H9 (cell line): ENCODE results near the gene RRAD. TPM values are rescaled to one million over a fixed set of nuclear protein-coding genes. Genes with fewer than 3 reads are reported as not detected.

Source experiments
- DNase-seq: peaks from one replicate; pipeline ENCODE4 v3.0.0-alpha.2; 2017
- H2AFZ ChIP-seq: one replicate; pipeline ENCODE4 v1.6.1; 2013; ENCODE audit warnings: mild to moderate bottlenecking, low read length, control low read depth, moderate library complexity
- H2AK5ac ChIP-seq: 2 replicates; pipeline ENCODE4 v1.6.1; 2013; ENCODE audit warnings: low read length, control low read depth, mixed read lengths; ENCODE audit not compliant: insufficient read length
- H2BK120ac ChIP-seq: one replicate; pipeline ENCODE4 v1.6.1; 2013; ENCODE audit warnings: low read depth, mild to moderate bottlenecking, low read length, control low read depth, inconsistent platforms; ENCODE audit not compliant: poor library complexity, severe bottlenecking
- H2BK12ac ChIP-seq: 2 replicates; pipeline ENCODE4 v1.6.1; 2013; ENCODE audit warnings: low read length, control low read depth, mixed read lengths, low read depth; ENCODE audit not compliant: insufficient read length
- H2BK15ac ChIP-seq: 2 replicates; pipeline ENCODE4 v1.6.1; 2013; ENCODE audit warnings: low read depth, low read length, control low read depth
- H2BK20ac ChIP-seq: one replicate; pipeline ENCODE4 v1.6.1; 2013; ENCODE audit warnings: low read depth, mild to moderate bottlenecking, low read length, control low read depth, inconsistent platforms; ENCODE audit not compliant: poor library complexity, severe bottlenecking
- H2BK5ac ChIP-seq: 2 replicates; pipeline ENCODE4 v1.6.1; 2013; ENCODE audit warnings: low read length, control low read depth, mixed read lengths; ENCODE audit not compliant: insufficient read length
- H3K14ac ChIP-seq: 2 replicates; pipeline ENCODE4 v1.6.1; 2013; ENCODE audit warnings: low read length, control low read depth; ENCODE audit not compliant: insufficient read depth
- H3K18ac ChIP-seq: 2 replicates; pipeline ENCODE4 v1.6.1; 2013; ENCODE audit warnings: low read depth, mild to moderate bottlenecking, mixed read lengths, low read length, control low read depth; ENCODE audit not compliant: insufficient read length
- H3K23ac ChIP-seq: 2 replicates; pipeline ENCODE4 v1.6.1; 2013; ENCODE audit warnings: low read length, control low read depth, mixed read lengths, low read depth; ENCODE audit not compliant: insufficient read length
- H3K23me2 ChIP-seq: 2 replicates; pipeline ENCODE4 v1.6.1; 2013; ENCODE audit warnings: low read depth, mild to moderate bottlenecking, mixed read lengths, low read length, control low read depth; ENCODE audit not compliant: insufficient read length, poor library complexity, severe bottlenecking
- H3K27ac ChIP-seq: 2 replicates; pipeline ENCODE4 v1.5.1; 2013; ENCODE audit warnings: low read length, control low read depth, mixed read lengths, low read depth; ENCODE audit not compliant: insufficient read length
- H3K27me3 ChIP-seq: 2 replicates; pipeline ENCODE4 v1.6.1; 2013; ENCODE audit warnings: low read length, control low read depth, inconsistent platforms; ENCODE audit not compliant: insufficient read depth
- H3K4ac ChIP-seq: 2 replicates; pipeline ENCODE4 v1.6.1; 2013; ENCODE audit warnings: low read depth, mild to moderate bottlenecking, control low read depth, inconsistent platforms, low read length, moderate library complexity
- H3K4me1 ChIP-seq: 2 replicates; pipeline ENCODE4 v1.6.1; 2013; ENCODE audit warnings: low read length, control low read depth, inconsistent platforms; ENCODE audit not compliant: insufficient read depth
- H3K4me2 ChIP-seq: 2 replicates; pipeline ENCODE4 v1.6.1; 2013; ENCODE audit warnings: low read length, control low read depth, mixed read lengths; ENCODE audit not compliant: insufficient read length, insufficient read depth
- H3K56ac ChIP-seq: 2 replicates; pipeline ENCODE4 v1.6.1; 2013; ENCODE audit warnings: low read depth, mild to moderate bottlenecking, mixed read lengths, low read length, control low read depth; ENCODE audit not compliant: insufficient read length
- H3K79me1 ChIP-seq: 2 replicates; pipeline ENCODE4 v1.6.1; 2013; ENCODE audit warnings: low read depth, mild to moderate bottlenecking, moderate library complexity, low read length, control low read depth, inconsistent platforms; ENCODE audit not compliant: insufficient read depth, poor library complexity, severe bottlenecking
- H3K79me2 ChIP-seq: 2 replicates; pipeline ENCODE4 v1.6.1; 2013; ENCODE audit warnings: low read length, control low read depth, inconsistent platforms; ENCODE audit not compliant: insufficient read depth
- H3K9ac ChIP-seq: 2 replicates; pipeline ENCODE4 v1.6.1; 2013; ENCODE audit warnings: low read length, control low read depth, mixed read lengths; ENCODE audit not compliant: insufficient read length; ENCODE audit errors: extremely low read depth
- H3K9me3 ChIP-seq: one replicate; pipeline ENCODE4 v1.6.1; 2013; ENCODE audit warnings: low read depth, low read length, inconsistent platforms; ENCODE audit not compliant: control insufficient read depth
- H3T11ph ChIP-seq: one replicate; pipeline ENCODE4 v1.6.1; 2013; ENCODE audit warnings: mild to moderate bottlenecking, low read length, control low read depth, inconsistent platforms
- H4K20me1 ChIP-seq: one replicate; pipeline ENCODE4 v1.6.1; 2013; ENCODE audit not compliant: control insufficient read depth, insufficient read length, insufficient read depth
- H4K5ac ChIP-seq: 2 replicates; pipeline ENCODE4 v1.6.1; 2013; ENCODE audit warnings: low read depth, mild to moderate bottlenecking, mixed read lengths, low read length, control low read depth; ENCODE audit not compliant: insufficient read length
- H4K8ac ChIP-seq: replicated peaks from 2 replicates; pipeline ENCODE4 v1.6.1; 2013; ENCODE audit warnings: low read length, control low read depth, mixed read lengths, low read depth; ENCODE audit not compliant: insufficient read length
- H4K91ac ChIP-seq: 2 replicates; pipeline ENCODE4 v1.6.1; 2013; ENCODE audit warnings: low read depth, mild to moderate bottlenecking, moderate library complexity, mixed read lengths, low read length, control low read depth; ENCODE audit not compliant: insufficient read length
- H3K27ac Mint-ChIP-seq, 3 experiments: 2 replicates in 2 of 3; 3 replicates in 1 of 3; pipeline ENCODE4 v1.8.0; 2020 to 2021; ENCODE audit warnings: mixed read lengths in 3 of 3, mild to moderate bottlenecking in 1 of 3, moderate library complexity in 1 of 3
- H3K27me3 Mint-ChIP-seq: 2 replicates; pipeline ENCODE4 v1.8.0; 2021; ENCODE audit warnings: low read depth, mild to moderate bottlenecking, moderate library complexity, mixed read lengths
- H3K36me3 Mint-ChIP-seq, 3 experiments: 2 replicates in 2 of 3; 3 replicates in 1 of 3; pipeline ENCODE4 v1.8.0; 2020 to 2021; ENCODE audit warnings: low read depth in 3 of 3, mixed read lengths in 3 of 3; ENCODE audit not compliant: insufficient read depth in 1 of 3
- H3K4me1 Mint-ChIP-seq, 2 experiments: 2 replicates each; pipeline ENCODE4 v1.8.0; 2020; ENCODE audit warnings: mixed read lengths in 2 of 2
- H3K4me3 Mint-ChIP-seq, 2 experiments: 2 replicates in 1 of 2; 3 replicates in 1 of 2; pipeline ENCODE4 v1.8.0; 2020 to 2021; ENCODE audit warnings: mild to moderate bottlenecking in 2 of 2, mixed read lengths in 2 of 2, moderate library complexity in 1 of 2
- H3K9me3 Mint-ChIP-seq, 2 experiments: 2 replicates in 1 of 2; 3 replicates in 1 of 2; pipeline ENCODE4 v1.8.0; 2020; ENCODE audit warnings: mild to moderate bottlenecking in 2 of 2, mixed read lengths in 2 of 2, moderate library complexity in 1 of 2
- CTCF ChIP-seq: fragments of 200-600 bp; sonication (generic); conservative IDR thresholded peaks from 3 replicates; pipeline ENCODE4 v1.8.0; 2021; ENCODE audit warnings: antibody characterized with exemption, mild to moderate bottlenecking
- WGBS: extraction: QIAGEN DNeasy Blood & Tissue Kit; methylation state at CpG from one replicate; pipeline ENCODE4 v1.1.7; 2013; ENCODE audit warnings: missing lambda C conversion rate, low lambda C conversion rate, mixed read lengths; ENCODE audit not compliant: insufficient read length; ENCODE audit errors: extremely low coverage; 5-methylcytosine and 5-hydroxymethylcytosine counted together
- total RNA-seq: library from RNA; stranded (reverse); gene quantifications from 2 replicates; pipeline ENCODE4 v1.2.1, GENCODE V29; 2021

Gene RRAD
- total RNA-seq, 1 experiment from 2014 or later = 0.72 TPM

GRCh38 chr16:66915041-66915440 is 10.3 kb downstream of the RRAD start:
- Histone ChIP-seq H3K14ac (no peak overlapping the region), H3K9me3 (no peaks in the 10 kb centered on the region), H2BK120ac (no peak overlapping the region), H2BK15ac (no peak overlapping the region), H4K20me1 (no peaks in the 10 kb centered on the region), H3K27ac (no peak overlapping the region), H3K27me3 (no peaks in the 10 kb centered on the region; the same call in 1 of the 2 replicates), H3K9ac (no peak overlapping the region), H3K23me2 (no peaks in the 10 kb centered on the region), H3K4me1 (no peaks in the 10 kb centered on the region), H3T11ph (no peak overlapping the region), H2BK12ac (no peak overlapping the region), H3K79me2 (no peaks in the 10 kb centered on the region), H2AK5ac (no peak overlapping the region), H3K4ac (no peak overlapping the region), H3K18ac (no peak overlapping the region), H2BK5ac (no peak overlapping the region), H3K4me2 (no peak overlapping the region), H3K23ac (no peak overlapping the region), H4K5ac (no peak overlapping the region), H3K56ac (no peak overlapping the region), H4K91ac (no peak overlapping the region), H3K79me1 (no peaks in the 10 kb centered on the region), H4K8ac (no peak overlapping the region), H2BK20ac (no peak overlapping the region), H2AFZ (no peak overlapping the region)
- Mint-ChIP-seq H3K27me3 (peaks cover 36% of the 10 kb centered on the region), H3K4me3 (no peak overlapping the region), H3K4me1 (peaks cover 0 to 2% of the 10 kb centered on the region in 2 experiments; a peak in 2 of 4 replicates), H3K27ac (no peak overlapping the region), H3K36me3 (no peaks in the 10 kb centered on the region; a peak in 1 of 7 replicates), H3K9me3 (no peaks in the 10 kb centered on the region)
- WGBS = no CpG with 5 or more reads among the region's 7 CpGs
- no peak for DNase-seq
- TF ChIP-seq CTCF = no peak
